T-helper 9 cell (primary cell): Measurements from ENCODE around the gene ZFYVE28.

Experiments
- DNase-seq: peaks from one replicate; pipeline ENCODE4 v3.0.0-alpha.2; 2020

ZFYVE28 gene

GRCh38 chr4:2427383-2428334 lies 9.2 kb upstream of the ZFYVE28 start:
- DNase-seq = no peak

- DNase-seq = no peak
Measured at GRCh38 chr4:2426711-2427275, 8.3 kb upstream of the ZFYVE28 start.

GRCh38 chr4:2426069-2426397 lies 7.6 kb upstream of the ZFYVE28 start:
- no peak for DNase-seq

GRCh38 chr4:2425386-2426068 lies 7.1 kb upstream of the ZFYVE28 start:
- no peak for DNase-seq

- DNase-seq = no peak
Measured at GRCh38 chr4:2424581-2424980, 6.1 kb upstream of the ZFYVE28 start.

- DNase-seq = no peak
Measured at GRCh38 chr4:2423695-2424094, 5.2 kb upstream of the ZFYVE28 start.

- no peak for DNase-seq
Measured at GRCh38 chr4:2423066-2423465, 4.6 kb upstream of the ZFYVE28 start.

- DNase-seq = no peak
Measured at GRCh38 chr4:2421928-2422327, 3.5 kb upstream of the ZFYVE28 start.

- DNase-seq = no peak
Measured at GRCh38 chr4:2419814-2420213, 1.4 kb upstream of the ZFYVE28 start.

- DNase-seq = peak; percentile 98
Measured at GRCh38 chr4:2418650-2419571, 466 bp upstream of the ZFYVE28 start, which contains the start of gene CFAP99. CFAP99 (plus strand) TSS chr4:2418955.

- no peak for DNase-seq
Measured at GRCh38 chr4:2417226-2417764, 1.1 kb downstream of the ZFYVE28 start.

GRCh38 chr4:2416564-2417225 lies 1.8 kb downstream of the ZFYVE28 start:
- no peak for DNase-seq

- no peak for DNase-seq
Measured at GRCh38 chr4:2415881-2416563, 2.4 kb downstream of the ZFYVE28 start.

GRCh38 chr4:2415213-2415612 lies 3.2 kb downstream of the ZFYVE28 start:
- no peak for DNase-seq

GRCh38 chr4:2413821-2414610 lies 4.4 kb downstream of the ZFYVE28 start:
- peak; percentile 26 for DNase-seq

GRCh38 chr4:2412885-2413716 lies 5.3 kb downstream of the ZFYVE28 start:
- DNase-seq = peak; percentile 87

- peak; percentile 41 for DNase-seq
Measured at GRCh38 chr4:2412534-2412884, 5.9 kb downstream of the ZFYVE28 start.

- peak; percentile 9 for DNase-seq
Measured at GRCh38 chr4:2411786-2412510, 6.5 kb downstream of the ZFYVE28 start.

GRCh38 chr4:2409381-2409783 lies 9.1 kb downstream of the ZFYVE28 start:
- no peak for DNase-seq
